GM18861 (cell line): Measurements from ENCODE around the gene PRELID3B.
"Not testable (repeated sequence)": the region's sequence is repeated elsewhere in the genome, so short reads cannot be mapped to it uniquely, and the experiment has no call there.

ENCODE experiments used
- ATAC-seq: cut with Tn5 transposase; IDR thresholded peaks from one replicate; pipeline ENCODE4 v1.9.1; 2021; ENCODE audit not compliant: unreplicated experiment

PRELID3B gene

GRCh38 chr20:59026904-59027740 lies 15.5 kb downstream of the PRELID3B start:
- no peak for ATAC-seq

- no peak for ATAC-seq
These were observed 17.1 kb downstream of the PRELID3B start for GRCh38 chr20:59025511-59025910.

GRCh38 chr20:59025086-59025485 lies 17.5 kb downstream of the PRELID3B start:
- ATAC-seq, result no peak

DNA sequence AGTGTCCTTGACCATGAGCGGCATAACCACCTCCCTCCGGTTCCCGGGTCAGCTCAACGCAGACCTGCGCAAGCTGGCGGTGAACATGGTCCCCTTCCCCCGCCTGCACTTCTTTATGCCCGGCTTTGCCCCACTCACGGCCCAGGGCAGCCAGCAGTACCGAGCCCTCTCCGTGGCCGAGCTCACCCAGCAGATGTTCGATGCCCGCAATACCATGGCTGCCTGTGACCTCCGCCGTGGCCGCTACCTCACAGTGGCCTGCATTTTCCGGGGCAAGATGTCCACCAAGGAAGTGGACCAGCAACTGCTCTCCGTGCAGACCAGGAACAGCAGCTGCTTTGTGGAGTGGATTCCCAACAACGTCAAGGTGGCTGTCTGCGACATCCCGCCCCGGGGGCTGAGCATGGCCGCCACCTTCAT lies 18.5 kb downstream of the PRELID3B start:
- ATAC-seq, result no peak

DNA sequence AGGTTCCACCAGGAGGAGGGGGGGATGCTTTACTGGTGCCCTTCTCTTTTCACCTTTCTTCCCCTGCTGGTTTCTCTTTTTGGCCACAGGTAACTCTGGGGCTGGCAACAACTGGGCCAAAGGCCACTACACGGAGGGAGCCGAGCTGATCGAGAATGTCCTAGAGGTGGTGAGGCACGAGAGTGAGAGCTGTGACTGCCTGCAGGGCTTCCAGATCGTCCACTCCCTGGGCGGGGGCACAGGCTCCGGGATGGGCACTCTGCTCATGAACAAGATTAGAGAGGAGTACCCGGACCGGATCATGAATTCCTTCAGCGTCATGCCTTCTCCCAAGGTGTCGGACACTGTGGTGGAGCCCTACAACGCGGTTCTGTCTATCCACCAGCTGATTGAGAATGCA lies 19.0 kb downstream of the PRELID3B start:
- ATAC-seq, result no peak

DNA sequence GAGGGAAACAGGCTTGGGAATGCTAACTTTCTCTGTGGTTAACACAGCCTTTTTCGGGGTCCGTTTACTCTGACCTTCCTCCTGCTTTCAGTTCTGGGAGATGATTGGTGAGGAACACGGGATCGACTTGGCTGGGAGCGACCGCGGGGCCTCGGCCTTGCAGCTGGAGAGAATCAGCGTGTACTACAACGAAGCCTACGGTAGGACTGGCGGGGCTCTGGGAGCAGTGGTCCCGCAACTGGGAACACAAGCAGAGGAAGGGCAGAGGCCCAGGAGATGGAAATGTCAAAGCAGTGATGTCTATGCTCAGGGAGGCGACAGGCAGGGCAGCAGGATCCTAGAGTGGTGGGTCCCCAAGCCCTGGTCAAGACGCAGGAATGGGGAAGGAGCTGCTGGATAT lies 19.8 kb downstream of the PRELID3B start:
- ATAC-seq, result no peak

DNA sequence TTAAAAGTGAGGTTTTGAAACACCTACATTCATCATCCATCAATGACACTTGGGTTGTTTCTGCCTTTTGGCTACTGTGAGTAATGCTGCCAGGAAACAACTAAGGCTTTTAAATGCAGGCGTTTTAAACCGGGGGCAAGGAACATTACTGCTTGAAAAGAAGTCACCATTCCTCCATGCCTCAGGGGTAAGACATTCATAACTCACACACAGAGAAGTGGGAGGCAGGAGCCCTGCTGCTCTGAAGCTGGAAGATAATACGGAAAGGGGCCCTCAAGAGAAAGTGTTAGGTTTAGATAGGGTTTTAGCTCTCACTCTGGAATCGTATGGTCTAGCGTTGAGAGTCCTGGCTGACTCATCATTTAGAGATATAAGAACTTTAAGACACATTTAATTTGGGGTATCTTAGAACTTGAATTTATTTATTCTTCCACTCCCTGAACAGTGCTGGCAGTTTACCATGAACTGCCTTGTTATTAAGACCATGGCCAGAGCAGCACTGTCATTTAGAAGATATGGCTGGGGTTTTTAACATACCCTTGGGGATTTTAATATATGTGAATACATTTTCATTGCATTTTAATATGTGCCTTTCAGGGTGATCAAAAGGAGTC lies 21.5 kb downstream of the PRELID3B start:
- ATAC-seq, result no peak

GRCh38 chr20:59019217-59019616 lies 23.4 kb downstream of the PRELID3B start, which contains the start of gene TUBB1:
Gene TUBB1, plus strand, starts transcription at chr20:59019429. Its CDS starts 94 bp downstream, at chr20:59019523.
- ATAC-seq, result no peak

DNA sequence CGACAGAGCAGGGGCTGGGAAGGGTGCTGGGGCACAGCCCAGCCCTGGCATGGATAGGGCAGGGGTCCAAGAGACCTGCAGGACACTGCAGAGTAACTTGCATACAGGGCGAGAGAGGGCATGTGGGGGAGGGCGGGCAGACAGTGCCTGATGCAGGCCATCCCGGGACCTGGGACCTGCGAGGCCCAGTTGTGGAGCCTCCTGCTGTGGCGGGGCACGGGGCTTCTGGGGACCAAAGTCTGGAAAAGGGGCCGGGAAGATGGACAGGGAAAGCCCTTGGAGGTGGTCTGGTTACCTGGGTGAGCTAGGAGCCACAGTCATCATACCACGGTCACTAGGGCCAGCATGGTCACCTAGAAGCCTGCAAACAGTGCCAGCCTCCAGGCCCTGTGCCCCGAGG lies 23.8 kb downstream of the PRELID3B start:
- no peak for ATAC-seq

DNA sequence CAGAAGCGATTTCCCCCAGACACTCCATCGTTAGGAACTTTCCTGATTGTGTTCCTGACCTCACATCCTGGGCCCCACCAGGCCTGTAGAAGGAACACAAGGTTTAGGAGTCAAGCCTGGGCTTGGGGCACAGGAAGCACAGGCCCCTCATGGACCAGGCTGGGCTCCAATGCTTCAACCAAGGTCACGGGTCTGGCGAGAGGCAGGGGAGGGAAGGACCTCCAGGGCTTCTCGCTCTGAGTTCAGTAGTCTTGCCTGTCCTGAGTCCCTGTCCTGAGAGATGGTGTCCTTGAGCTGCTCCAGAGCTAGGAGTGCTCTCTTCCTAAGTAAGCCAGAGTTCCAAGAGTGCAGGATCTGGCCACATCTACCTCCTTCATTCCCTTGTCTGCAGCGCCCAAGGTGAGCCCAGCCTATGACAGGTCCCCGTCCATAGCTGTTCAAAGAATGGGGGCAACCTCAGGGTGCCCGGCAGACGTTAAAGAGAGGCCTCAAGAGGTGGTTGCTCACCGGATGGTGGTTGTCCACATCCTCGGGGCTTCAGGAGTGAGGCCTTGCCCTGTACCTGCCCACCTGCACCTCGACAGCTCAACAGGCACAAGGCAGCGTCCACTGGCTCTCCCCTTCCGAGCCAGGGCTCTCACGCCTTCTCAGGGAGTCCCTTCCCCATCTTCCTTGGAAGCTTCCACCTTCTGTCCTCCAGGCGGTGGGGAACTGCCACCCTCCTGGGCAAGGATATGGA lies 24.9 kb downstream of the PRELID3B start:
- ATAC-seq, result no peak

DNA sequence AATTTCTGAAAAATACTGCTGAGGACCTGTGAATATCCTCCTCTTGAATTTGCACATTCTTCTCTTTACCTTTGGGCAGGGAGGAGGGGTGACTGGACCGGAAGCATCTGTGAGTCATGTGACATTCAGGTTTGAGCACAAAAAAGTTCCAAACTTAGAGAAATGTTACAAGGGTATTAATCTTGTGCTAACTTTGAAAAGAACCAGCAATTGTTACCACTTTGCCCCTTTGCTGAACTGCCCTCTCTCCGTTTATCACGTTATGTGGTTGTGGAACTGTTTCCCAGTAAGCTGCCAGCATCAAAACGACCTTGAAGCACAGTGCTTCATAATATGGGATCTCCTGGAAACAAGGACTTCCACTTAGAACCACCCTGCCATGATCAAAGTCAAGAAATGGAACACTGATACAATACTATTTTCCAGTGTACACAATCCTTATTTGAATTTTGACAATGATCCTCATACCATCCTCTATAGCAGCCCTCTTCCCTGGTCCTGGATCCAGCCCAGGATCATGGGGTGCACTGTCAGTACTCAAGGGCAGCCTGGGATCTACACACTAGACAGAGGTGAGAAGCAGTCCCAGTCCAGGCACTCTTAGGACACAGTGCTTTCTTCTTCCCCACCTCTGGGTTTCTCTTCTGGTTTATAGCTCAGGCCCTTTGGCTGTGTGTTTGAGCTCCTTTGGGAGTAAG lies 25.6 kb downstream of the PRELID3B start:
- ATAC-seq, result no peak

GRCh38 chr20:59015812-59016711 lies 26.5 kb downstream of the PRELID3B start:
- no peak for ATAC-seq

- ATAC-seq, result no peak
These were observed 27.2 kb downstream of the PRELID3B start for GRCh38 chr20:59015411-59015810.

DNA sequence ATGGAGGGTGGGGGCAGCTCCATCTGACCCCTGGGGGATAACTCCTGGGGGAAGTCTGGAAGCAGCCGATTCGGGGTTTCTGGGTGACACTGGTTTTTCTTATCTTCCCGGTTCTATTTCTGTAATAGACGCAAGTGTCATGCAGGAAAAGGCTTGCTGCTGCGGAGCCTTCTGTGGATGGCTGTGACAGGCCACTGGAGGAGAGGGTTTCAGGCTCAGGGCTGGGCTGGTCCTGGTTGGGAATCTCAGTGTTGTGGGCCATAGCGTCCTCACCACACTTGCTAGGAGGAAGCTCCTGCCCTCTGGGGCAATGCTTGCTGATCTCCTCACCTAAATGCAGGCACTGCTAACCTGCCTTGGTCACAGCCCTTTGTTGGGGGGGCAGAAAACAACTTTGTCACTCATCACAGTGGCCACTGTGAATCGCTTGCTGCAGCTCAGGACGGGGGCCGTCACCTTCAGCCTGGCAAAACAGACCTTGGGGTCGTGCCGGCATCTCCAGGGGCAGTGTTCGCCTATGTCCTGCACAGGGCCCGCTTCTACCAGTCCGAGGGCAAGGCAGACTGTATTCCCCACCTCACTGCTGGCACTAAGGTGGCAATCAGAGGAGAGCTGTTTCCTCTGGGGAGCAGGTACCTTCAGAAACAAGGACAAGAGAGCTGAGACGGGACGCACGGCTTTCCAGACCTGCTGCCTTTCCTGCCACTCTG lies 27.8 kb downstream of the PRELID3B start:
- ATAC-seq, result no peak

DNA sequence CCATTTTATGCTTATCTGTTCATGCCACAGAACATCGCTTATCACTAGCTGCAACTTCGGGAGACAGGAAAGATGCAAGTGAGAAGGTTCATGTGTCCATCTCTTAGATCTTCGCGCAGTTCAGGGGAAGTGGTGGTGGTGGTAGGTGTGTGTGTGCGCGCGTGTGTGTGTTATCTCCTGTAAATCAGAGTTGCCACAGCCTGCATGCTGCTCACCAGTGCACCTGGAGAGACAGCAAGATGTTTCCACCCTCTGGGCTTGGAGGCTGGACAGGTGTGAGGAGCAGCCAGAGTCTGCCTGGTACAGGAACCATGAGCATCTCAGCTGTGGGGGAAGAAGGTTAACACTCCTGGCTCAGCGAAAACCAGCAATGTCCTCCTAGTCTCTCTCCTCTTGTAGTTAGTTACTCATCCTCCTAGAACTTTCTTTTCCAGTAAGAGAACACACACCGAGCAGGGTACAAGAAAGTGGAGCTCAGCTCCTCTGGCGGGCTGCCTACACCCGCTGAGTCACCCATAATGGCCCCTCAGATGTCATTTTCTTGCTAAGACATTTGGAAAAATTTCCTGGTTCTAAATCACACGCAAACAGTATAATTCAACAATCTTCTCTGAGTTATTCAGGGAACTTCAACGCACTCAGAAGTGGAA lies 28.5 kb downstream of the PRELID3B start:
- no peak for ATAC-seq

DNA sequence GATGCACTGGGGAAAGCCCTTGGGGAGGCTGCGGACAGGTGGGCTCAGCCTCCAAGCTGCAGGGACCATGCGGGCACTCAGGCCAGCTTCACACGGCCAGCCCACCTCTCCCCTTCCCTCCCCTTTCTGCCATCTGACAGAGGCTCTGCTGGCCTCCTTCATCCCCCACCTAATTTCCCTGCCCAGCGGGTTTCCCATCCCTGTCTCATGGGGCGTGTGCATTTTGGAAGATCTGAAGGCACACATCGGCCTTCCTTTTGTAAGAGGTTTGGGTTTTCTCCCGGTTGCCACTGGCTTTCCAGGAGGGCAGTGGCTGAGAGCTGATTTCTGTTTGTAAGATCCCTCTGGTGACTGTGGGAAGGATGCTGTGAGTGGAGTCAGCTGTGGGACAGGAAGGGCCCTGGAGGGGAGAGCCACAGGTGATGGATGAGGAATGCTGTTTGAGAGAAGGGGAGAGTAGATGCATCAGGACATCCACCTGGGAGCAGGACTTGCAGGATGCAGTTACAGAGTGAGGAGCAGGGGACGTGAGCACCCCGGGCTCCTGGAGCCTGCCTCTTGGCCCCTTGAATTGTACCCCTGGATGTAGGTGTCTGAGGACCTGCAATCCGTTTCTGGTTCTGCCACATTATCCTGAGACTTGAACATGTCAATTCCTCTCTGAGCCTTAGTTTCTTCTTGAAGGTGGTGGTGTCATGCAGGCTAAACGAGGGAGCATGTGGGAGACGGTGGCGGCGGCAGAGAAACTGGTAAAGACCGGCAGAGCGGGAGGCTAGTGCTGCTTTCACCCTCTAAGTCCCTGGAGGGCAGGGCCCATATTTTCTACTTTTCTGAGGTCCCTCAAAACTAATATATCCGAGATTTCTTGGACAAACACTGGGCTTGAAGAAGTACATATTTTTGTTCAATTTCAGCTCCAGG lies 29.3 kb downstream of the PRELID3B start:
- ATAC-seq, result no peak

DNA sequence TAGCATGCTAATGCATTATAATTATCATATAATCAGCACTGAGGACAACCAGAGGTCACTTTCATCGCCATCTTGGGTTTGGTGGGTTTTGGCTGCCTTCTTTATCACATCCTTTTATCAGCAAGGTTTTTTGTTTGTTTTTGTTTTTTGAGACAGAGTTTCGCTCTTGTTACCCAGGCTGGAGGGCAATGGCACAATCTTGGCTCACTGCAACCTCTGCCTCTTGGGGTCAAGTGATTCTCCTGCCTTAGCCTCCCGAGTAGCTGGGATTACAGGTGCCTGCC lies 30.8 kb downstream of the PRELID3B start:
- ATAC-seq, result not testable (repeated sequence)
